Liver (tissue), 9 donors: Measurements from ENCODE around the gene TBC1D24. TPM values are rescaled to one million over a fixed set of nuclear protein-coding genes. Genes with fewer than 3 reads are reported as not detected.

Experiments
- DNase-seq: peaks from one replicate; pipeline ENCODE4 v3.0.0-alpha.2; 2017; ENCODE audit warnings: low spot score
- H3K27ac ChIP-seq, 2 donors: one replicate each; pipeline ENCODE4 v1.7.0; 2013; ENCODE audit warnings: inconsistent platforms in 2 of 2, low read length in 2 of 2, control low read depth in 1 of 2, low read depth in 1 of 2, mild to moderate bottlenecking in 1 of 2
- H3K27me3 ChIP-seq, 4 donors: one replicate each; pipeline versions ENCODE4 v1.6.1 to v1.7.0; 2013; ENCODE audit warnings: low read length in 3 of 4, inconsistent platforms in 1 of 4, mild to moderate bottlenecking in 1 of 4, moderate library complexity in 1 of 4; ENCODE audit not compliant: control insufficient read depth in 4 of 4, insufficient read depth in 4 of 4
- H3K36me3 ChIP-seq, 4 donors: one replicate each; pipeline versions ENCODE4 v1.6.1 to v1.7.0; 2013; ENCODE audit warnings: low read length in 3 of 4, mild to moderate bottlenecking in 3 of 4, low read depth in 1 of 4, moderate library complexity in 1 of 4; ENCODE audit not compliant: control insufficient read depth in 4 of 4, insufficient read depth in 3 of 4
- H3K4me1 ChIP-seq, 4 donors: one replicate each; pipeline versions ENCODE4 v1.6.1 to v1.7.0; 2013; ENCODE audit warnings: low read length in 3 of 4, mild to moderate bottlenecking in 3 of 4, moderate library complexity in 1 of 4; ENCODE audit not compliant: control insufficient read depth in 4 of 4, insufficient read depth in 4 of 4
- H3K4me3 ChIP-seq, 3 donors: one replicate each; pipeline versions ENCODE4 v1.6.1 to v1.7.0; 2013; ENCODE audit warnings: low read length in 3 of 3, control low read depth in 1 of 3, low read depth in 1 of 3, mild to moderate bottlenecking in 1 of 3
- H3K9ac ChIP-seq, 2 donors: one replicate each; pipeline ENCODE4 v1.7.0; 2013; ENCODE audit warnings: low read length in 2 of 2, mild to moderate bottlenecking in 2 of 2, moderate library complexity in 2 of 2, control low read depth in 1 of 2, low read depth in 1 of 2
- H3K9me3 ChIP-seq, 4 donors: one replicate each; pipeline versions ENCODE4 v1.6.1 to v1.7.0; 2013; ENCODE audit warnings: low read length in 3 of 4; ENCODE audit not compliant: control insufficient read depth in 4 of 4
- EGR1 ChIP-seq, 2 donors: IDR thresholded peaks; 2 replicates each; pipeline ENCODE4 v1.6.1; 2016 to 2018; ENCODE audit warnings: antibody characterized with exemption in 2 of 2, low read depth in 2 of 2
- FOXA1 ChIP-seq: IDR thresholded peaks from 2 replicates; pipeline ENCODE4 v1.6.1; 2016; ENCODE audit warnings: antibody characterized with exemption
- GABPA ChIP-seq, 2 donors: IDR thresholded peaks in 1 of 2; conservative IDR thresholded peaks in 1 of 2; 2 replicates each; pipeline ENCODE4 v1.6.1; 2016; ENCODE audit warnings: antibody characterized with exemption in 2 of 2, mild to moderate bottlenecking in 1 of 2, moderate library complexity in 1 of 2
- HNF4A ChIP-seq, 2 donors: conservative IDR thresholded peaks; 2 replicates each; pipeline ENCODE4 v1.6.1; 2016; ENCODE audit warnings: antibody characterized with exemption in 2 of 2, mild to moderate bottlenecking in 2 of 2
- JUND ChIP-seq, 2 donors: IDR thresholded peaks; 2 replicates each; pipeline ENCODE4 v1.6.1; 2016; ENCODE audit warnings: antibody characterized with exemption in 2 of 2
- NR2F2 ChIP-seq: IDR thresholded peaks from 2 replicates; pipeline ENCODE4 v1.6.1; 2016; ENCODE audit warnings: antibody characterized with exemption
- REST ChIP-seq: IDR thresholded peaks from 2 replicates; pipeline ENCODE4 v1.6.1; 2016; ENCODE audit warnings: antibody characterized with exemption, mild to moderate bottlenecking
- RXRA ChIP-seq, 2 donors: IDR thresholded peaks; 2 replicates each; pipeline ENCODE4 v1.6.1; 2017 to 2018; ENCODE audit warnings: antibody characterized with exemption in 2 of 2, mild to moderate bottlenecking in 1 of 2
- SP1 ChIP-seq: IDR thresholded peaks from 2 replicates; pipeline ENCODE4 v1.6.1; 2018; ENCODE audit warnings: antibody characterized with exemption, mild to moderate bottlenecking
- TAF1 ChIP-seq: conservative IDR thresholded peaks from 2 replicates; pipeline ENCODE4 v1.6.1; 2016; ENCODE audit warnings: antibody characterized with exemption, mild to moderate bottlenecking
- WGBS: extraction: QIAGEN DNeasy Blood & Tissue Kit; methylation state at CpG from one replicate; pipeline ENCODE4 v1.1.7; 2013; 5-methylcytosine and 5-hydroxymethylcytosine counted together
- polyA plus RNA-seq, 2 donors: library from polyadenylated mRNA; stranded (reverse) in 1 of 2; unstranded in 1 of 2; fragments of 200-250 nt in 1 of 2; fragments of >200 nt in 1 of 2; fragmentation: Nextera tagmentation in 1 of 2; extraction: Ambion mirVana in 1 of 2; gene quantifications; one replicate each; pipeline versions ENCODE4 v1.2.1 to v1.2.3, GENCODE V29; 2013 to 2015
- total RNA-seq, 2 donors: library from RNA; depleted of rRNA; stranded (reverse); fragments of >200 nt; gene quantifications; one replicate each; pipeline ENCODE4 v1.2.3, GENCODE V29; 2014
- TF ChIP-seq, protein P1 (sequence below): IDR thresholded peaks from 2 replicates; pipeline ENCODE4 v1.6.1; 2016; ENCODE audit warnings: antibody characterized with exemption
- TF ChIP-seq, protein P2 (sequence below): fragments of 150-350 bp; IDR thresholded peaks from 2 replicates; pipeline ENCODE4 v1.5.1; 2017; ENCODE audit warnings: improper control_type of control experiment, low read depth, low read length; ENCODE audit not compliant: missing input control
- donor health status: healthy.
- donor health status: healthy.
- donor health status: healthy.
- donor health status: healthy.
- donor health status: healthy.

TBC1D24 gene
- total and polyA plus RNA-seq, 4 donors: 8.4 to 22.3 (median 11.5) TPM

DNA sequence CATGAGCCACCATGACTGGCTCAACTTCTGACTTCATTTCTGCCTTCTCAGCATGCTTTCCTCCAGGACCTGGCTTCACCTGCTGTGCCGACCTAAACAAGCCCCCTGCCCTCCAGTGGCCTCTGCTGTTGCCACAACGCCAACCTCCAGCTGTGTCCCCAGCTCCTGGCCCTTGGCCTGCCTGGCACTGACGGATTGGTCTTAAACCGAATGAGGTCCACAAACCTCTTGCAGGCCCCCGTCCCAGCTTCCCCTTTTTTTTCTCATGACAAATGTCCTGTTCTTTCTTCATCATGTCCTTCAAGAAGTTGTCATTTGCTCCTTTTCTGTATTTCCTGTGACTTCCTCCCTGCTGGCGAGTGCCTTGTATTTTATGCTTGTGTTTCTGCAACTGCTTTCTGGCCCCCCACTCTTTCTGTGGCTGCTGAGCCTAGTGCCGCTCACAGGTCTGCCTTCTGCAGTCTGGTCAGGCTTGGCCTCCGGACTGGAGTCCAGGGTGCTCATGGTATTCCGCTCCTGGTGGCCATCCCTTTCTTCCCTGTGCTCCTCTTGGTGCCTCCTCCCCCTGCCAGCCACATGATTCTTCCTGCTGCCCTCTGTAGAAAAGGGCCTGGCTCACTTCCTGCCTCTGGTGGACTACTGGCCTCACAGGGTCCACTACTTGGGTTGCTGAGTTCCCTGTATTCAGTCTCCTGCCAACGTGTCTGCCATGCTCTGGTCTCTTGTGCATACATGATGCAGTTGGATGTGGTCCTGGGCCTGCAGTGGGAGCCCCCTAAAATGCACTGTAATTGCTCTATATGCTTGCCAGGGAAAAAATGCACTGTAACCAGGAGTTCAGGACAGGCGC, 41.7 kb downstream of the TBC1D24 start:
- peak overlapping the region in 1 of 2 donors; percentile 31 for H3K9ac ChIP-seq
- 41% methylated on average over 11 of the region's 11 CpGs for WGBS
- peaks cover 0 to 2% (median 0%) of the 10 kb centered on the region in 4 donors for H3K36me3 ChIP-seq
- DNase-seq: no peak
- no peaks in the 10 kb centered on the region for H3K9me3 ChIP-seq
- H3K27ac ChIP-seq: peak overlapping the region; percentile 60 to 96
- peaks cover 23 to 73% (median 64%) of the 10 kb centered on the region in 4 donors for H3K4me1 ChIP-seq
- H3K4me3 ChIP-seq: peak overlapping the region in 1 of 3 donors; percentile 9
- TF ChIP-seq, protein P1, sequence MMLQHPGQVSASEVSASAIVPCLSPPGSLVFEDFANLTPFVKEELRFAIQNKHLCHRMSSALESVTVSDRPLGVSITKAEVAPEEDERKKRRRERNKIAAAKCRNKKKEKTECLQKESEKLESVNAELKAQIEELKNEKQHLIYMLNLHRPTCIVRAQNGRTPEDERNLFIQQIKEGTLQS: no peak
- TF ChIP-seq NR2F2 (no peak), TAF1 (no peak), REST (no peak), HNF4A (conservative IDR thresholded peaks at IDR 0.05) (peak; percentile 32), EGR1 (IDR thresholded peaks at IDR 0.05; ENCODE audit: low read depth in 2 of 2) (no peak), FOXA1 (no peak), RXRA (IDR thresholded peaks at IDR 0.05) (no peak)
- H3K27me3 ChIP-seq: no peaks in the 10 kb centered on the region

- WGBS: 60% methylated on average over 12 of the region's 12 CpGs
- TF ChIP-seq JUND (IDR thresholded peaks at IDR 0.05): no peak
- no peak for TF ChIP-seq REST
- TF ChIP-seq GABPA (IDR thresholded peaks at IDR 0.05 in 1 of 2, conservative IDR thresholded peaks at IDR 0.05 in 1 of 2): no peak
- no peak for TF ChIP-seq TAF1
- TF ChIP-seq SP1: no peak
- TF ChIP-seq, protein P2, sequence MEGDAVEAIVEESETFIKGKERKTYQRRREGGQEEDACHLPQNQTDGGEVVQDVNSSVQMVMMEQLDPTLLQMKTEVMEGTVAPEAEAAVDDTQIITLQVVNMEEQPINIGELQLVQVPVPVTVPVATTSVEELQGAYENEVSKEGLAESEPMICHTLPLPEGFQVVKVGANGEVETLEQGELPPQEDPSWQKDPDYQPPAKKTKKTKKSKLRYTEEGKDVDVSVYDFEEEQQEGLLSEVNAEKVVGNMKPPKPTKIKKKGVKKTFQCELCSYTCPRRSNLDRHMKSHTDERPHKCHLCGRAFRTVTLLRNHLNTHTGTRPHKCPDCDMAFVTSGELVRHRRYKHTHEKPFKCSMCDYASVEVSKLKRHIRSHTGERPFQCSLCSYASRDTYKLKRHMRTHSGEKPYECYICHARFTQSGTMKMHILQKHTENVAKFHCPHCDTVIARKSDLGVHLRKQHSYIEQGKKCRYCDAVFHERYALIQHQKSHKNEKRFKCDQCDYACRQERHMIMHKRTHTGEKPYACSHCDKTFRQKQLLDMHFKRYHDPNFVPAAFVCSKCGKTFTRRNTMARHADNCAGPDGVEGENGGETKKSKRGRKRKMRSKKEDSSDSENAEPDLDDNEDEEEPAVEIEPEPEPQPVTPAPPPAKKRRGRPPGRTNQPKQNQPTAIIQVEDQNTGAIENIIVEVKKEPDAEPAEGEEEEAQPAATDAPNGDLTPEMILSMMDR: no peak
- Histone ChIP-seq H3K4me3 (no peak overlapping the region), H3K27me3 (no peaks in the 10 kb centered on the region), H3K9me3 (no peaks in the 10 kb centered on the region), H3K36me3 (peaks cover 0 to 2% (median 0%) of the 10 kb centered on the region in 4 donors), H3K27ac (peak overlapping the region; percentile 1 to 22), H3K9ac (no peak overlapping the region), H3K4me1 (peaks cover 23 to 70% (median 63%) of the 10 kb centered on the region in 4 donors)
- no peak for DNase-seq
Measured at GRCh38 chr16:2517954-2518605, 43.2 kb downstream of the TBC1D24 start.
